Naive thymus-derived CD4-positive, alpha-beta T cell (primary cell): ENCODE data around the gene MAML2. TPM values are rescaled to one million over a fixed set of nuclear protein-coding genes. Genes with fewer than 3 reads are reported as not detected.

Experiments
- ATAC-seq: fragments of 150-1000 bp; cut with Tn5 transposase; 2 replicates; pipeline ENCODE4 v1.10.0; 2021; ENCODE audit warnings: mild to moderate bottlenecking, moderate library complexity
- CTCF ChIA-PET: fragments of 350-600 bp; sonication (Branson Sonifier 250); formaldehyde crosslinking; loops from one replicate; lab custom pipeline; 2021; ENCODE audit warnings: antibody characterized with exemption; lab: Charles Lee
- POLR2A ChIA-PET: fragments of 350-600 bp; sonication (Branson Sonifier 250); formaldehyde crosslinking; loops from one replicate; lab custom pipeline; 2021; ENCODE audit warnings: antibody characterized with exemption, inconsistent platforms; lab: Charles Lee
- DNase-seq, 9 donors: peaks; one replicate each; pipeline versions ENCODE4 v3.0.0 to v3.0.0-alpha.2; 2020 to 2022; ENCODE audit warnings: mixed read lengths in 1 of 9
- H3K27ac ChIP-seq: one replicate; pipeline ENCODE4 v1.7.0; 2013; ENCODE audit warnings: mild to moderate bottlenecking, low read depth, low read length, moderate library complexity
- H3K27me3 ChIP-seq, 2 donors: one replicate each; pipeline ENCODE4 v1.7.0; 2013; ENCODE audit warnings: low read length in 2 of 2, mild to moderate bottlenecking in 2 of 2, moderate library complexity in 2 of 2; ENCODE audit not compliant: control insufficient read depth in 2 of 2, insufficient read depth in 2 of 2
- H3K36me3 ChIP-seq, 3 experiments: 1 replicate in 2 of 3; 2 replicates in 1 of 3; pipeline ENCODE4 v1.7.0; 2013; ENCODE audit warnings: low read length in 3 of 3, mild to moderate bottlenecking in 3 of 3, moderate library complexity in 1 of 3; ENCODE audit not compliant: insufficient read depth in 3 of 3, control insufficient read depth in 2 of 3
- H3K4me1 ChIP-seq, 2 donors: one replicate each; pipeline ENCODE4 v1.7.0; 2013; ENCODE audit warnings: low read length in 2 of 2, mild to moderate bottlenecking in 2 of 2, moderate library complexity in 1 of 2; ENCODE audit not compliant: control insufficient read depth in 2 of 2, insufficient read depth in 2 of 2
- H3K4me3 ChIP-seq: 2 replicates; pipeline ENCODE4 v1.7.0; 2013; ENCODE audit warnings: mild to moderate bottlenecking, low read length
- H3K9me3 ChIP-seq, 3 experiments: 1 replicate in 2 of 3; 2 replicates in 1 of 3; pipeline ENCODE4 v1.7.0; 2013; ENCODE audit warnings: low read length in 3 of 3; ENCODE audit not compliant: control insufficient read depth in 2 of 3
- H3K27ac Mint-ChIP-seq, 9 donors: one replicate each; pipeline ENCODE4 v1.8.0; 2020 to 2022; ENCODE audit warnings: mixed read lengths in 9 of 9, mild to moderate bottlenecking in 8 of 9, moderate library complexity in 5 of 9, inconsistent platforms in 2 of 9
- H3K27me3 Mint-ChIP-seq, 5 donors: one replicate each; pipeline ENCODE4 v1.8.0; 2021 to 2022; ENCODE audit warnings: mixed read lengths in 5 of 5, mild to moderate bottlenecking in 1 of 5
- H3K36me3 Mint-ChIP-seq, 5 donors: one replicate each; pipeline ENCODE4 v1.8.0; 2020 to 2022; ENCODE audit warnings: mixed read lengths in 5 of 5, mild to moderate bottlenecking in 3 of 5, inconsistent platforms in 1 of 5
- H3K4me1 Mint-ChIP-seq, 7 donors: one replicate each; pipeline ENCODE4 v1.8.0; 2020 to 2022; ENCODE audit warnings: mixed read lengths in 7 of 7, mild to moderate bottlenecking in 3 of 7, inconsistent platforms in 1 of 7
- H3K4me3 Mint-ChIP-seq, 10 donors: one replicate each; pipeline ENCODE4 v1.8.0; 2020 to 2022; ENCODE audit warnings: mild to moderate bottlenecking in 10 of 10, mixed read lengths in 10 of 10, moderate library complexity in 6 of 10, inconsistent platforms in 2 of 10
- H3K9me3 Mint-ChIP-seq, 11 donors: one replicate each; pipeline ENCODE4 v1.8.0; 2020 to 2022; ENCODE audit warnings: mixed read lengths in 11 of 11, mild to moderate bottlenecking in 4 of 11, inconsistent platforms in 1 of 11, moderate library complexity in 1 of 11
- intact Hi-C, 2 donors: fragments of 100-400 bp; cut with micrococcal nuclease; formaldehyde crosslinking; loops; one replicate each; pipeline ENCODE4 v1.15.1; 2023
- polyA plus RNA-seq, 2 donors: library from polyadenylated mRNA; unstranded; fragments of 300-500 nt; fragmentation: Illumina TruSeq; gene quantifications; one replicate each; pipeline ENCODE4 v1.2.3, GENCODE V29; 2021
- total RNA-seq, 6 experiments: library from RNA in 5 of 6; stranded (reverse) in 5 of 6; gene quantifications; 1 replicate in 5 of 6; 2 replicates in 1 of 6; pipeline ENCODE4 v1.2.3 and lab custom pipeline; 2021 to 2026

MAML2 gene
- total and polyA plus RNA-seq, 7 experiments from 2014 or later: 12.6 to 81.3 (median 52.5) TPM

GRCh38 chr11:96259134-96259830 lies 83.7 kb downstream of the MAML2 start:
- H3K27me3 ChIP-seq: no peaks in the 10 kb centered on the region
- ATAC-seq (no peak), DNase-seq (peak in 3 of 9 donors; percentile 16 to 30 (median 30))
- Mint-ChIP-seq H3K27me3 (no peaks in the 10 kb centered on the region), H3K9me3 (peaks cover 0 to 5% (median 0%) of the 10 kb centered on the region in 11 donors), H3K4me1 (peaks cover 61 to 98% (median 93%) of the 10 kb centered on the region in 7 donors), H3K36me3 (peaks cover 5 to 16% (median 12%) of the 10 kb centered on the region in 5 donors), H3K27ac (peak overlapping the region; percentile 93 to 100 (median 98)), H3K4me3 (peak overlapping the region; percentile 54 to 84 (median 74))
- POLR2A ChIA-PET: interaction anchor here (0.6 to 2.0 kb wide), 12 partner anchors 8 to 84 kb away, joined by 3 to 9 read pairs (median 4); partner anchors contain the start of gene MAML2
- H3K9me3 ChIP-seq: no peaks in the 10 kb centered on the region
- peaks cover 75 to 86% of the 10 kb centered on the region in 2 donors for H3K4me1 ChIP-seq
- H3K4me3 ChIP-seq: peak overlapping the region; percentile 29
- peak overlapping the region; percentile 77 for H3K27ac ChIP-seq
- CTCF ChIA-PET: interaction anchor here (0.8 to 1.1 kb wide), 2 partner anchors 33 to 81 kb away, joined by 3 read pairs; no protein-coding TSS in a partner anchor
- intact Hi-C loops: loop anchor here (2.0 to 10.0 kb wide), 6 partner anchors 14 to 1107 kb away; partner anchors contain the start of genes CCDC82 (in 1 of the 2) and CEP57 (in 1 of the 2)
- H3K36me3 ChIP-seq: no peaks in the 10 kb centered on the region

- peak in 8 of 9 donors; percentile 30 to 81 (median 74) for DNase-seq
- H3K27ac ChIP-seq: peak overlapping the region; percentile 77
- H3K9me3 Mint-ChIP-seq: peaks cover 0 to 5% (median 0%) of the 10 kb centered on the region in 11 donors
- H3K36me3 Mint-ChIP-seq: peaks cover 5 to 16% (median 10%) of the 10 kb centered on the region in 5 donors
- H3K27me3 ChIP-seq: no peaks in the 10 kb centered on the region
- peak; percentile 85 for ATAC-seq
- no peaks in the 10 kb centered on the region for H3K36me3 ChIP-seq
- H3K27me3 Mint-ChIP-seq: no peaks in the 10 kb centered on the region
- POLR2A ChIA-PET: interaction anchor here (0.6 to 2.0 kb wide), 11 partner anchors 9 to 1191 kb away, joined by 3 to 9 read pairs (median 3); no protein-coding TSS in a partner anchor
- CTCF ChIA-PET: interaction anchor here (0.7 to 1.2 kb wide), 6 partner anchors 22 to 164 kb away, joined by 3 to 4 read pairs (median 3); partner anchors contain the start of gene MAML2
- H3K9me3 ChIP-seq: no peaks in the 10 kb centered on the region
- peaks cover 82 to 87% of the 10 kb centered on the region in 2 donors for H3K4me1 ChIP-seq
- H3K4me1 Mint-ChIP-seq: peaks cover 65 to 98% (median 93%) of the 10 kb centered on the region in 7 donors
- intact Hi-C loops: loop anchor here (1.0 to 10.0 kb wide), 12 partner anchors 9 to 1106 kb away; partner anchors contain the start of genes MAML2 (in 2 of the 2), CCDC82 (in 1 of the 2), CEP57 (in 1 of the 2) and JRKL (in 1 of the 2)
- peak overlapping the region; percentile 93 to 100 (median 98) for H3K27ac Mint-ChIP-seq
- H3K4me3 ChIP-seq: peak overlapping the region; percentile 9
- H3K4me3 Mint-ChIP-seq: peak overlapping the region; percentile 72 to 84 (median 76)
Observed at GRCh38 chr11:96257972-96258934, 84.7 kb downstream of the MAML2 start.

GRCh38 chr11:96257036-96257435 lies 86.0 kb downstream of the MAML2 start:
- peaks cover 77 to 96% of the 10 kb centered on the region in 2 donors for H3K4me1 ChIP-seq
- H3K27ac Mint-ChIP-seq: peak overlapping the region; percentile 93 to 100 (median 98)
- POLR2A ChIA-PET: interaction anchor here (0.6 to 5.1 kb wide), 9 partner anchors 10 to 181 kb away, joined by 3 to 51 read pairs (median 4); partner anchors contain the start of gene MAML2
- H3K27ac ChIP-seq: peak overlapping the region; percentile 77
- no peak for ATAC-seq
- peaks cover 0 to under 1% (median 0%) of the 10 kb centered on the region in 11 donors for H3K9me3 Mint-ChIP-seq
- intact Hi-C loops: loop anchor here (5.0 to 10.0 kb wide), 3 partner anchors 465 to 1105 kb away; partner anchors contain the start of gene CEP57 (in 1 of the 2)
- no peaks in the 10 kb centered on the region for H3K36me3 ChIP-seq
- H3K9me3 ChIP-seq: no peaks in the 10 kb centered on the region
- no peak for DNase-seq
- H3K4me3 ChIP-seq: peak overlapping the region; percentile 9
- no peaks in the 10 kb centered on the region for H3K27me3 ChIP-seq
- peaks cover 63 to 100% (median 97%) of the 10 kb centered on the region in 7 donors for H3K4me1 Mint-ChIP-seq
- CTCF ChIA-PET: interaction anchor here (1.3 to 2.7 kb wide), 3 partner anchors 12 to 86 kb away, joined by 3 to 15 read pairs (median 4); partner anchors contain the start of gene MAML2
- H3K4me3 Mint-ChIP-seq: peak overlapping the region; percentile 4 to 84 (median 74)
- H3K36me3 Mint-ChIP-seq: peaks cover 5 to 17% (median 9%) of the 10 kb centered on the region in 5 donors
- H3K27me3 Mint-ChIP-seq: no peaks in the 10 kb centered on the region

- Mint-ChIP-seq H3K36me3 (peaks cover 5 to 17% (median 13%) of the 10 kb centered on the region in 5 donors), H3K4me3 (peak overlapping the region; percentile 69 to 84 (median 74)), H3K27me3 (no peaks in the 10 kb centered on the region), H3K4me1 (peaks cover 62 to 99% (median 94%) of the 10 kb centered on the region in 7 donors), H3K27ac (peak overlapping the region; percentile 93 to 100 (median 98)), H3K9me3 (peaks cover 0 to 2% (median 0%) of the 10 kb centered on the region in 11 donors)
- CTCF ChIA-PET: interaction anchor here (0.7 to 2.7 kb wide), 5 partner anchors 11 to 148 kb away, joined by 3 to 15 read pairs (median 3); partner anchors contain the start of gene MAML2
- no peak for ATAC-seq
- intact Hi-C loops: loop anchor here (5.0 to 10.0 kb wide), 3 partner anchors 464 to 1104 kb away; partner anchors contain the start of gene CEP57 (in 1 of the 2)
- no peak for DNase-seq
- Histone ChIP-seq H3K9me3 (no peaks in the 10 kb centered on the region), H3K27ac (peak overlapping the region; percentile 77), H3K4me3 (peak overlapping the region; percentile 33), H3K36me3 (no peaks in the 10 kb centered on the region), H3K27me3 (no peaks in the 10 kb centered on the region), H3K4me1 (peaks cover 77 to 94% of the 10 kb centered on the region in 2 donors)
- POLR2A ChIA-PET: interaction anchor here (0.6 to 5.1 kb wide), 15 partner anchors 9 to 343 kb away, joined by 3 to 51 read pairs (median 4); partner anchors contain the start of gene MAML2
Observed at GRCh38 chr11:96256215-96257011, 86.6 kb downstream of the MAML2 start.

GRCh38 chr11:96254854-96255253 lies 88.1 kb downstream of the MAML2 start:
- Mint-ChIP-seq H3K27ac (peak overlapping the region; percentile 74 to 100 (median 96)), H3K27me3 (no peaks in the 10 kb centered on the region), H3K4me1 (peaks cover 64 to 99% (median 94%) of the 10 kb centered on the region in 7 donors), H3K36me3 (peaks cover 5 to 25% (median 19%) of the 10 kb centered on the region in 5 donors), H3K4me3 (peak overlapping the region; percentile 69 to 83 (median 78)), H3K9me3 (peaks cover 0 to 4% (median 0%) of the 10 kb centered on the region in 11 donors)
- POLR2A ChIA-PET: interaction anchor here (0.9 to 5.1 kb wide), 8 partner anchors 10 to 240 kb away, joined by 3 to 51 read pairs (median 6); partner anchors contain the start of gene MAML2
- peak; percentile 35 for ATAC-seq
- DNase-seq: peak in 2 of 9 donors; percentile 16 to 33
- Histone ChIP-seq H3K27me3 (no peaks in the 10 kb centered on the region), H3K4me3 (peak overlapping the region; percentile 40), H3K27ac (peak overlapping the region; percentile 77), H3K9me3 (no peaks in the 10 kb centered on the region), H3K36me3 (no peaks in the 10 kb centered on the region), H3K4me1 (peaks cover 66 to 79% of the 10 kb centered on the region in 2 donors)
- intact Hi-C loops: loop anchor here (1.0 to 10.0 kb wide), 5 partner anchors 9 to 1103 kb away; partner anchors contain the start of gene CEP57 (in 1 of the 2)
- CTCF ChIA-PET: interaction anchor here (0.6 to 2.7 kb wide), 3 partner anchors 37 to 88 kb away, joined by 3 to 15 read pairs (median 9); partner anchors contain the start of gene MAML2
